ENCODE measurements around the gene GAL. TPM values are rescaled to one million over a fixed set of nuclear protein-coding genes. Genes with fewer than 3 reads are reported as not detected.

Gene GAL
- total and polyA plus RNA-seq, 11 donors = 0.35 to 7.0 (median 1.0) TPM; not detected in 6

- TF ChIP-seq CTCF (IDR thresholded peaks at IDR 0.05) (no peak), POLR2A (IDR thresholded peaks at IDR 0.05) (no peak)
- ATAC-seq (peak in 1 of 4 donors; percentile 31), DNase-seq (peak in 1 of 5 donors; percentile 46)
- no peaks in the 10 kb centered on the region for H3K4me1 ChIP-seq
- H3K36me3 ChIP-seq = no peaks in the 10 kb centered on the region
- H3K27me3 ChIP-seq = peaks cover 0 to 20% (median 0%) of the 10 kb centered on the region in 9 donors
- intact Hi-C loops (cut with DNase I) = no loop called here
- H3K27ac ChIP-seq = no peak overlapping the region
- no peak overlapping the region for H3K4me3 ChIP-seq
- peaks cover 0 to 5% (median 2%) of the 10 kb centered on the region in 12 donors for H3K9me3 ChIP-seq
- WGBS, 4 donors = 79 to 84% (median 83%) methylated on average over 17 to 33 of the region's 33 CpGs
Measured at GRCh38 chr11:68670208-68670992, 13.9 kb upstream of the GAL start.

- Histone ChIP-seq H3K4me1 (peaks cover 0 to 11% (median 2%) of the 10 kb centered on the region in 12 donors), H3K36me3 (no peaks in the 10 kb centered on the region), H3K27me3 (peaks cover 0 to 12% (median 0%) of the 10 kb centered on the region in 9 donors), H3K4me3 (no peak overlapping the region), H3K27ac (no peak overlapping the region), H3K9me3 (peaks cover 0 to 5% (median 2%) of the 10 kb centered on the region in 12 donors)
- 87 to 94% (median 90%) methylated on average over 6 of the region's 6 CpGs for WGBS, 4 donors
- no peak for ATAC-seq
- intact Hi-C loops (cut with DNase I) = no loop called here
- no peak for TF ChIP-seq POLR2A (IDR thresholded peaks at IDR 0.05)
- no peak for TF ChIP-seq CTCF (IDR thresholded peaks at IDR 0.05)
- DNase-seq = no peak
Measured at GRCh38 chr11:68673306-68673945, 10.9 kb upstream of the GAL start.

DNA sequence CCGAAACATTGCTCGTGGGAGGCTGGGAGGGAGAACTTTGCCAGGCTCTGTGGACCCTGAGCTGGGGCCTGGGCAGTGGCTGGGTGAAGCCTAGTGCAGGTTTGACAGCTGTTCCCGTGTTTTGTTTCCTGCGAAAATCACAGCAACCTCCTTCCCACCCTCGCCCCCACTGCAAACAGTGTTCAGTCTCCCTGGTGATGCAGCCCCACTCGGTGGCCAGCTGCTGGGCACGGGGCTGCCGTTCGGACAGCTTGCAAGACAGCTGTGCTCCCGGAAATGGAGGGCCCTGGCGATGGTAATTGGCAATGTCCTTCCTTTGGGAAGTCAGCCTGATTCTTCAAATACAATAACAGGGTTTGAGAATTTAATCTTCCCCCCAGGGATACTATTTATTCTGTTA is 10.4 kb upstream of the GAL start:
- ATAC-seq (no peak), DNase-seq (no peak)
- intact Hi-C loops (cut with DNase I) = no loop called here
- no peak overlapping the region for H3K4me3 ChIP-seq
- H3K36me3 ChIP-seq = no peaks in the 10 kb centered on the region
- 86 to 91% (median 89%) methylated on average over 8 to 11 of the region's 11 CpGs for WGBS, 4 donors
- H3K4me1 ChIP-seq = peaks cover 0 to 11% (median 2%) of the 10 kb centered on the region in 12 donors
- H3K9me3 ChIP-seq = peaks cover 0 to 5% (median 2%) of the 10 kb centered on the region in 12 donors
- no peak overlapping the region for H3K27ac ChIP-seq
- no peak for TF ChIP-seq POLR2A (IDR thresholded peaks at IDR 0.05)
- no peak for TF ChIP-seq CTCF (IDR thresholded peaks at IDR 0.05)
- H3K27me3 ChIP-seq = peaks cover 0 to 12% (median 0%) of the 10 kb centered on the region in 9 donors

DNA sequence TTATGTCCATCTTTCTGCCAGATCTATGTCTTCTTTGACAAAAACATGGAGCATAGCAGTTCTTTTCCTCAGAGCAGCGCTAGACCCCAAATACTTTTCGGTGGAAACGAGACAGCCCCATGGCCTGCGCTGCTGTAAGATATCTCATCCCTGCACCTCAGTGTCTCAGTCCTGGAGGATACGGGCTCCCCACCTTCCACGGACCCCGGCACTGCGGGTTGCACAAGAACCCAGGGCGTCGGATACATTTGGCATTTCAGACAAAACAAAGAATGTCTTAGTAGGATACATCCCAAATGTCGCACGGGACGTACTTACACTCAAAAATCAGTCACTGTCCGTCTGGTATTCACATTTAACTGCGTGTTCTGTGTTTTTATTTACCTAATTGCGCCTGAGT is 9.9 kb upstream of the GAL start:
- no peak overlapping the region for H3K27ac ChIP-seq
- no peak for DNase-seq
- H3K4me3 ChIP-seq = no peak overlapping the region
- H3K9me3 ChIP-seq = peaks cover 0 to 5% (median 2%) of the 10 kb centered on the region in 12 donors
- intact Hi-C loops (cut with DNase I) = no loop called here
- WGBS, 4 donors = 92 to 95% (median 94%) methylated on average over 16 of the region's 16 CpGs
- TF ChIP-seq POLR2A (IDR thresholded peaks at IDR 0.05) = no peak
- TF ChIP-seq CTCF (IDR thresholded peaks at IDR 0.05) = no peak
- no peaks in the 10 kb centered on the region for H3K36me3 ChIP-seq
- peaks cover 0 to 11% (median 2%) of the 10 kb centered on the region in 12 donors for H3K4me1 ChIP-seq
- no peak for ATAC-seq
- peaks cover 0 to 12% (median 0%) of the 10 kb centered on the region in 9 donors for H3K27me3 ChIP-seq

Data from heart left ventricle (tissue), 16 donors.